Right cardiac atrium (tissue), 5 donors: ENCODE results near the gene ATP9A. TPM values are rescaled to one million over a fixed set of nuclear protein-coding genes. Genes with fewer than 3 reads are reported as not detected.
A peak's percentile ranks its signal among the peaks of the same experiment; 100 is the strongest.

ENCODE experiments used
- ATAC-seq, 2 donors: fragments of 200-7000 bp; cut with Tn5 transposase; one replicate each; pipeline versions ENCODE4 v1.8.0 to v1.9.1; 2020; ENCODE audit warnings: moderate library complexity in 2 of 2, mild to moderate bottlenecking in 1 of 2
- DNase-seq, 3 donors: peaks; one replicate each; pipeline ENCODE4 v3.0.0-alpha.2; 2020
- H3K27ac ChIP-seq: one replicate; pipeline ENCODE4 v1.5.1; 2013; ENCODE audit warnings: mild to moderate bottlenecking, low read length, control low read depth, moderate library complexity
- H3K27me3 ChIP-seq: one replicate; pipeline ENCODE4 v1.6.1; 2013; ENCODE audit not compliant: control insufficient read depth, insufficient read depth
- H3K4me1 ChIP-seq: one replicate; pipeline ENCODE4 v1.6.1; 2013; ENCODE audit warnings: low read length; ENCODE audit not compliant: control insufficient read depth, insufficient read depth
- H3K4me3 ChIP-seq: one replicate; pipeline ENCODE4 v1.5.1; 2013; ENCODE audit warnings: low read length, control low read depth
- H3K9me3 ChIP-seq: one replicate; pipeline ENCODE4 v1.6.1; 2013; ENCODE audit warnings: low read length; ENCODE audit not compliant: control insufficient read depth
- WGBS: extraction: QIAGEN DNeasy Blood & Tissue Kit; methylation state at CpG from one replicate; pipeline ENCODE4 v1.1.7; 2013; 5-methylcytosine and 5-hydroxymethylcytosine counted together
- intact Hi-C, 4 donors: fragments of 100-400 bp; cut with DNase I; formaldehyde crosslinking; loops; one replicate each; pipeline versions ENCODE4 v1.11.0 to v1.14.0; 2022 to 2023
- polyA plus RNA-seq: library from polyadenylated mRNA; stranded (reverse); fragments of 200-250 nt; gene quantifications from one replicate; pipeline ENCODE4 v1.2.3, GENCODE V29; 2013
- total RNA-seq, 4 donors: library from RNA; stranded (reverse); fragmentation: NEBNext Ultra II Directional; extraction: Animal tissue kit (Norgen Biotek cat#: 25700); gene quantifications; one replicate each; pipeline ENCODE4 v1.2.1, GENCODE V29; 2021
- donor health status: healthy with polysubstance abuse.
- donor health status: DM: no; HTN: yes; CAD: no.
- donor health status: DM: no; HTN: no; CAD: no.
- donor health status: DM: no; HTN: yes; CAD: no; lungs with severe emphysema.
- donor health status: DM: yes; HTN: yes; CAD: no.

The ATP9A gene
- total and polyA plus RNA-seq, 5 donors, result 6.2 to 23.9 (median 19.4) TPM

DNA sequence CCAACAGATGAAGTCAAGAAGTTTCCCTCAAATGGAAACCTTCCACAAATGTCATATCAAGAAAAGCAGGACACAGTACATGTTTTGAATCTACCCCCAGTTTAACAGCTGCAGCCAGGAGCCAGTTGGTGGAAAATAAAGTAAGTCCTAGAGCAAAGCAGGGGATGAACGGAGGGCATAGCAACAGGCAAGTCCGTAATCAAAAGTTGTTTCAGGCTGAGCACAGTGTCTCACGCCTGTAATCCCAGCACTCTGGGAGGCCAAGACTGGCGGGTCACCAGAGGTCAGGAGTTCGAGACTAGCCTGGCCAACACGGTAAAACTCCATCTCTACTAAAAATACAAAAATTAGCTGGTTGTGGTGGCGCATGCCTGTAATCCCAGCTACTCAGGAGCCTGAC is 36.6 kb upstream of the ATP9A start:
- intact Hi-C loops, result no loop called here
- Histone ChIP-seq H3K9me3 (no peaks in the 10 kb centered on the region), H3K27me3 (no peaks in the 10 kb centered on the region), H3K4me1 (no peaks in the 10 kb centered on the region), H3K27ac (no peak overlapping the region), H3K4me3 (no peak overlapping the region)
- WGBS, result 75% methylated on average over 7 of the region's 7 CpGs
- no peak for ATAC-seq
- no peak for DNase-seq

DNA sequence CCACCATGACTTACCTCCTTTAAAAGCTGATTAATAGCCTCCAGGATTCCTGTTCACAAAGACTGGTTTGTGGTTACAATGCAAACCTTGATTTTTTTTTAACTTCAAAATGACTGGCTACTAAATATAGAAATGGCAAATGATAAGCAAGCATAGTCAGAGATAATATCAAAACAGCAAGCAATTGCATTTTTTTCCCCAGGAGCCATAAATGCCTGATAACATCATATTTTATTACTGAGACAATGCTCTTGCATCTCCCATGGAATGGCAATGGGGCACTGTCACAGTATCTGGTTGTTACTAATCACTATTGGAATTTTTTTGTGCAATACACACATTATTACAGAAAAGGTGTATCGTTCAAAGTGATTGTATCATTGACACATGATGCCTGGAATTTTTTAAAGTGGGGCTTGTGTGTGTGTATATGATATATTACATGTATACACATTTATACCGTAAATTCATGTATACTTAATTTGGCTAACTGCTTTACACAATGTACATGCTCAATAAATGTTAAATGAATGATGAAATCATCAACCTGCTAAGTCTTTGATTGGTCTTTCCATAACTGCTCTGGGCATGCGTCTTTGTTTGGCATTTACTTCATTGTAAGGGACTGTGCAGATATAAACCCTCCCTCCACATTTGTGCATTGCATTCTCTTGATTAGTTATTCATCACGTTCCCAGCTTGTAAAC is 35.1 kb upstream of the ATP9A start:
- no peak overlapping the region for H3K27ac ChIP-seq
- intact Hi-C loops, result no loop called here
- H3K4me1 ChIP-seq, result no peaks in the 10 kb centered on the region
- H3K9me3 ChIP-seq, result no peaks in the 10 kb centered on the region
- no peak overlapping the region for H3K4me3 ChIP-seq
- ATAC-seq (no peak), DNase-seq (no peak)
- no peaks in the 10 kb centered on the region for H3K27me3 ChIP-seq
- WGBS, result 75% methylated on average over 4 of the region's 4 CpGs

DNA sequence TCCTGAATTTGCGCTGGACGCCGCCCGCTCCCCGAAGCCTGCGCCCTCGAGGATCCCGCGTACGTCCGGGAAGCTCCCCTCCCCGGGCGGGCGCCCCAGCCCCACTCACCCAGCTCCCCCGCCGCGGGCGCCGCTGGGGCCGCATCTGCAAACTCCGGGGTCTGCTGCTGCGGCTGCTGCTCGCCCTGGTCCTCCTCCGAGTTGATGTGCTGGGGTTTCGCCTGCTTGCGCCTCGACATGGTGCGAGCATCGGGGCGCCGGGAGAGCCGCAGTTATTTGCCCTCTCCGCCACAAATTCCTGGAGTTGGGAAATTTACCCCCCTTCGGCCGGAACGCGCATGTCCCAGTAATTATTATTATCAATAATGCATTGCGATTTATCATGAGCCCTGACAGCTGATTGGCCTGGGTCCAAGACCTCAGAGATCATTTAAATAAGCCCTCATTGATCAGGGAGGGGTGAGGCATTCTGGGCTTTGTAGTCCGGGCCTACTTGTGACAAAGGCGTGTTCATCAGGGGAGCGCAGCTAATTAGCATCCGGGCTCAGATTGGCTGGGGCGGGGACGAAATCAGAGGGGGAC is 34.1 kb upstream of the ATP9A start, which contains the start of gene SALL4:
Gene SALL4 (minus strand): TSS at position 352 of the 582 bp plus-strand sequence. CDS start 113 bp downstream, at position 239.
- Histone ChIP-seq H3K9me3 (no peaks in the 10 kb centered on the region), H3K27me3 (no peaks in the 10 kb centered on the region), H3K4me3 (peak within 1 kb of the TSS; percentile 48), H3K4me1 (no peaks in the 10 kb centered on the region), H3K27ac (no peak within 1 kb of the TSS)
- ATAC-seq (no peak), DNase-seq (no peak)
- intact Hi-C loops, result no loop called here
- WGBS, result 12% methylated on average over 44 of the region's 44 CpGs

DNA sequence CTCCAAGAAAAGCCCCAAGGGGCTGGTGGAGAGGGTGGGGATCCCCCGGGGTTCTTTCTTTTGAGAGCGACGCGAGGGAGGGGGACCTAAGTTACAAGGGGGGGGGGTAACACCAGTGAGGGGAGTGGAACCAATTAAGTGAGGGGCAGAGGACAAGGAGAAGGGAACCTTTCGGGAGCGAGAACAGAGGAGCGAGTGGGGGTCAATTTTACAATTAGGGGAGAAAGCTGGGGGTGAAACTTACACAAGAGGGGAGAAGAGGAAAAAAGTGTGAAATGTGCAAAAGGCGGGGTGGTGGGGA is 33.6 kb upstream of the ATP9A start:
- ATAC-seq (no peak), DNase-seq (no peak)
- H3K27me3 ChIP-seq, result no peaks in the 10 kb centered on the region
- H3K9me3 ChIP-seq, result no peaks in the 10 kb centered on the region
- no peaks in the 10 kb centered on the region for H3K4me1 ChIP-seq
- WGBS, result 3% methylated on average over 8 of the region's 8 CpGs
- intact Hi-C loops, result no loop called here
- peak overlapping the region; percentile 48 for H3K4me3 ChIP-seq
- H3K27ac ChIP-seq, result no peak overlapping the region

DNA sequence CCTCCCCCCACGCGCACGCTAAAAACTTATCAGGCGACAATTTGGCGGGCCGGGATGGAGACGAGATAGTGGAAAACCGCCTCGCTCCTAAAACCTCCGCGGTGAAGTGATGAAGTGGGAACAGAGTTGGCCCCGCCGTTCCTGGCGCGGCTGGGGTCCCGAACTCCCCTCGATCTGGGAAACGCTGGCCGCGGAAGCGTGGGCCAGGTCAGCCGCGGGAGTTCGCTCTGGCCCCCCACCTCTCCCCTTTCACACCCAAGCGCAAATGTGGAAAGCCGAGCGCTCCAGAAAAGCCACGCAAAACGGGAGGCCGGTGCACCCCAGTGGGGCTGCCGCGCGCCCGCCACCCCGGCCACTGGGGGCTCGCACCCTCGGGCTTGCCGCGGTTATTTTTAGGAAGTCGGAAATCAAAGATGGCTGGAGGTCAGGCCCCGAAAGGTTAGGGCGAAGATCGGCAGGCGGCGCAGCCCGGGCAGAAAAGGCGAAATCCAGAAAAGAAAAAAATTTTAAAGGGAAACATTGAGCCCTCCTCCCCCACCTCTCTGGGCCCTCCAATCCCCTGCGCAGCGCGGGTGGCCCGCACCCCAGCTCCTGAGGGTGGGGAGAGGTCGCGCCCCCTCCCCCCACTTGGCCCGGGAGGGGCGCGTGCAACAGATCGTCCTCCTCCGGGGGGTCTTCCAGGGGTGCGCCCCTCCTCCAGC is 33.1 kb upstream of the ATP9A start:
- peak in 1 of 3 donors; percentile 57 for DNase-seq
- no peak for ATAC-seq
- H3K4me1 ChIP-seq, result no peaks in the 10 kb centered on the region
- H3K27me3 ChIP-seq, result no peaks in the 10 kb centered on the region
- peak overlapping the region; percentile 48 for H3K4me3 ChIP-seq
- intact Hi-C loops, result no loop called here
- no peak overlapping the region for H3K27ac ChIP-seq
- 1% methylated on average over 59 of the region's 59 CpGs for WGBS
- H3K9me3 ChIP-seq, result no peaks in the 10 kb centered on the region

DNA sequence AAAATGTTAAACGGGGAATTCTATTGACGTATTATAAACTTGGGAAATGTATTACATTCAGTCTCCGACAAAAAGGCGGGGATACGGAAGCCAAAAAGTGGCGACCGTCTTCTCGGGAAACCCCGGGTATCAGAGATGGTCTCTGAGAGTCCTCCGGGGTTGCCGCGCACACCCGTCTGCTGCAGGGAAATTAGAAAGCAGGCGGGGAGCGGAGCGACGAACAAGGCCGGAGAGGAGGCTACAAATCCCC is 32.6 kb upstream of the ATP9A start:
- under 1% methylated on average over 18 of the region's 18 CpGs for WGBS
- Histone ChIP-seq H3K4me1 (no peaks in the 10 kb centered on the region), H3K9me3 (no peaks in the 10 kb centered on the region), H3K27me3 (no peaks in the 10 kb centered on the region), H3K4me3 (peak overlapping the region; percentile 48), H3K27ac (no peak overlapping the region)
- ATAC-seq, result no peak
- intact Hi-C loops, result no loop called here
- DNase-seq, result no peak

DNA sequence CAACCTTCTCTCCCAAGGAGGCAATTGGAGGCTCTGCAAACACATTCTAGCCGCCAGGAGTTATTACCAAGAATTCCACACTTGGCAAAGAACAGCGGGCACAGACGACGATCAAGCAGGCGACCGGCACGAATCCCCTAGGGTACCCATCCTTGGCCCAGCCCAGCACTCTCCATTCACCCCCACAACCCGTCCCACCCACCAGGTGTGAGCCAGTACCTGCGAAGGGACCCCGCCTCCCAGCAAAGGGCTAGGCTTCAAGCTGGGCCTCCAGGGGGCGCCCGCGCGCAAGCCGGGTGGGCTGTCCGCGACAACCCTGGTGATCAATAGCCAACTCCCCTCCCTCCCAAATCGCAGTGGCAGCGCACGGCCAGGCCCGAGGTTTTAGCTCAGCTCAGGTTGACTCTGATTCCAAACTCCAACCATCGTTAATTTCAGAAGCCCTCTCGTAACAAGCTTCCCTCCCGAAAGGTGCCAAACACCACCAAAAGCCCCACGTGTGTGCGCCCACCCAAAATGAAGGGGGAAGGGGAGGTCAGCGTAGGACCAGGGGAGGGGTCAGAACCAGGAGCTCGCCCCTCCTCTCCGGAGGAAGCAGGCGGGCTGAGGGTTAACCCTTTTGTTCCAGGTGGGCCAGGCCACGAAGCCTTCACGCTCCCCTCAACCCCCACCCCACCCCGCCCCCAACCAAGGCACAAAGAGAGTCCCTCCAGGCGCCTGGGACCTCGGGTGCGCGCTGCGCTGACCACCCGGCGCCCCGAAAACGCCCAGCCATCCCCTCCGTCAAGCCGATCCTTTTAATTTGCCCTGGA is 32.1 kb upstream of the ATP9A start:
- Histone ChIP-seq H3K4me3 (peak overlapping the region; percentile 48), H3K27me3 (no peaks in the 10 kb centered on the region), H3K9me3 (no peaks in the 10 kb centered on the region), H3K4me1 (no peaks in the 10 kb centered on the region), H3K27ac (no peak overlapping the region)
- DNase-seq, result peak; percentile 41 to 80 (median 78)
- ATAC-seq, result peak; percentile 48 to 68
- intact Hi-C loops, result no loop called here
- WGBS, result 1% methylated on average over 44 of the region's 44 CpGs

DNA sequence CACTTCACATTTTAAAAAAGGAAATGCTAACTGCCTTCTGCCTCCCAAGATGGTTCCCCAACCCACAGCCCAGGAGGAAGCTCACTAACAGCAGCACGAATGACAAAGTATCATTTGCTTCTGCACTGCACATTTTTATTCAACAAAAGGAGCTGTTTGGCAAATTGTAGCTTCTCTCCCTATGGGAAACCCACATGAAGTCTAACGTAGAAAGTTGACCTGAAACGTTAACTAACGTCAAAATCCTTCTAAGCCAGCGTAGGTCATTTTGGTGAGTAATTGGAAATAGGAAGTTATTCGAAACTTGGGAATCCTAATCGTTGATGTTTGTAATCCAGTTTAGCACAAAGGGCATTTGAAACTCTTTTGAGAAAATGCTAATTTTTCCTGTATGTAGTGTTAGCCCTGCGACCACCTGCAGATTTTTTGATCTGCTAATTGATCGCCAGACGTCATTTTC is 31.2 kb upstream of the ATP9A start:
- Histone ChIP-seq H3K9me3 (no peaks in the 10 kb centered on the region), H3K27me3 (no peaks in the 10 kb centered on the region), H3K27ac (no peak overlapping the region), H3K4me1 (no peaks in the 10 kb centered on the region), H3K4me3 (no peak overlapping the region)
- no peak for ATAC-seq
- intact Hi-C loops, result no loop called here
- DNase-seq, result no peak
- 20% methylated on average over 10 of the region's 10 CpGs for WGBS

DNA sequence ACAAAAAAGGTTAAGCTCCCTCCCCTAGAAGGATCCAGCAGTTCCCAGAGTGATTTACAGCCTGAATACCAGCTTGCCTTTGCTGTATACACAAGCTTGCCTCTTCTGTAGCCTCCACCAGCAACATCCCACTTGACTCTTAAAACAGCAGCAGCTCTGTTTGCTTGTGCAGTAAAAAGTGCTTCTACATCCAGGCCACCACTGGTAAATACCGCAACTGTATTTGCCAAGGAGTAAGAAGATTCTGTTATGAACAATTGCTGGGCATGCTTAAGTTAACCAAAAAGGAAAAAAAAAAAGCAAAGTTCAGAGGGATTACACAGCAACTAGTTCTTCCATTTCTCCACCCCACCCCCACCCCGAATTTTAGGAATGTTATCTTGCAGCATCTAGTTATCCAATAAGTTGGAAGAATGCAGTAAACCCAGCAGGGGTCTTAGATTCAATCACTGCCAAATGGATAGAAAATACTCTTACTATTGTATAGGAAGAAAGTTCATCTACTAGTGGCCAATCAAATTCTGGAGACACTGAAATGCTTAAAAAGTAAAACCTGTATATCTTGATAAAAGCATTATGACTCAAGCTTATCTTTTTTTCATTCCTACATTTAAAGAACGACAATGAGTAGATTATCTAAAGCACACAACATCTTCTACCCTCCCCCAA is 29.3 kb upstream of the ATP9A start:
- H3K27me3 ChIP-seq, result no peaks in the 10 kb centered on the region
- DNase-seq (no peak), ATAC-seq (no peak)
- no peaks in the 10 kb centered on the region for H3K4me1 ChIP-seq
- 31% methylated on average over 3 of the region's 3 CpGs for WGBS
- no peak overlapping the region for H3K27ac ChIP-seq
- no peak overlapping the region for H3K4me3 ChIP-seq
- H3K9me3 ChIP-seq, result no peaks in the 10 kb centered on the region
- intact Hi-C loops, result no loop called here

DNA sequence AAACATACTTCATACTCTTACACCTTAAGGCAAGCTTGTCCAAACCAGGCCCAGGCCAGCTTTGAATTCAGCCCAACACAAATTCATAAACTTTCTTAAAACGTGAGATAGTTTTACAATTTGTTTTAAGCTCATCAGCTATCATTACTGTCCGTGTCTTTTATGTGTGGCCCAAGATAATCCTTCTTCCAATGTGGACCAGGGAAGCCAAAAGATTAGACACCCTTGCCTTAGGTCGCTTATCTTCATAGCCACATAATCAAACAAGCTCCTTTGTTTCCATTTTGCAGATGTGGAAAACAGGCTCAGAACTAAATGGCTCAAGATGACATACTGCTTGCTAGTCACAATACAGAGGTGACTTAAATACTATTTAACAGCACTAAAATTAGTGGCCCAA is 28.1 kb upstream of the ATP9A start:
- 87% methylated on average over 3 of the region's 3 CpGs for WGBS
- ATAC-seq, result no peak
- intact Hi-C loops, result no loop called here
- no peak overlapping the region for H3K27ac ChIP-seq
- H3K27me3 ChIP-seq, result no peaks in the 10 kb centered on the region
- DNase-seq, result no peak
- H3K4me1 ChIP-seq, result no peaks in the 10 kb centered on the region
- H3K4me3 ChIP-seq, result no peak overlapping the region
- no peaks in the 10 kb centered on the region for H3K9me3 ChIP-seq
